ENCODE data around the gene PARD6G. TPM values are rescaled to one million over a fixed set of nuclear protein-coding genes. Genes with fewer than 3 reads are reported as not detected.

The PARD6G gene
- total and polyA plus RNA-seq, 9 of the 15 experiments (the other 6 are each of a cell fraction or from before 2014, with no cell fraction given): 0.03 to 1.2 (median 0.26) TPM

DNA sequence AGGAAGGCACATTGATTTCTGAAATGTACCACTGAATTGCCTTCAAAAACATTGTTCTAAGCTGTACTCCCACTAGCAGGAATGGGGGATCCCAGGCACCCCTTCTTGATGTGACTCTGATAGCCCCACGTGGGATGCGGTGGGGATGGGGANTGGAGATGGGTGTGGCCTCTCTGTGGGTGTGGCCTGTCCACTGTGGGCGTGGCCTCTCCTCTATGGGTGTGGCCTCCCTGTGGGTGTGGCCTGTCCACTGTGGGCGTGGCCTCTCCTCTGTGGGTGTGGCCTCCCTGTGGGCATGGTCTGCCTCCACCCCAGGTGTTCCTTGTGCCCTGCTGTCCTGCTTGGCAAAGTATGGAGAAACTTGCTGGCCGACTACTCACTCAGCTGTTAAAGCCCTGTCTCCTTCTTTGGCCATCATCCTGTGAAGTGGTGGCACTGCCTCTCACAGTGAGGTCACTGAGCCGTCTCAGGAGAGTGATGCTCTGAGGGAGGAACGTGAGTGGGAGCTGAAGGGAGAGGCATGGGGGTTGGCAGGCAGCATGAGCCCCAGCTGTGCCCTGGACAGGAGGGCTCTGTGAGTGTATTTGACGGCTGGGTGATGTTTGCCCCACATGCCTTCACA, 6.7 kb upstream of the PARD6G start:
- FAIRE-seq (peak; percentile 57), DNase-seq (ENCODE audit: extremely low read depth in 1 of 4, low spot score in 3 of 4) (peak; percentile 6 to 42 (median 38))
- in situ Hi-C loops (cut with MboI): no loop called here

DNA sequence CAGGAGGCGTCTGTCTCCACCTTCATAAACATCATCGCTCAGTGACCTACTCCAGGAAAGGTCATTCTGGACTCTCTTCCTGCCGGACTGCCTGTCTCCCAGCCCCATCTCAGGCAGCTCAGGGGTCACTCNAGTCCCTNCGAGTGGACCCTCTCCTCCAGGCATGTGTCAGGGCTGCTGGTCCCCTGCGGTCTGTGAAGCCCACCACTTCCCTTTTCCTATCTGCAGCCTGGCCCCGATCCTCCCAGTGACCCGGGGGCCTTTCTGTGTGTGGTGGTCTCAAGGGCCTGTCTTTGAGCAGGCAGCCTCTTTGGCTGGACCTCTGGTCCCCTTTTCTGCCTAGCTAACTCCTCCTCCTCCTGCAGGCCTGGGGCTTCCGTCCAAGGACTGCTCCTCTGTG, 5.9 kb upstream of the PARD6G start:
- DNase-seq (ENCODE audit: extremely low read depth in 1 of 4, low spot score in 3 of 4): no peak
- ChIA-PET CTCF (ENCODE audit: low intra/inter-chr PET ratio) (no interaction called here), POLR2A (no interaction called here)
- Histone ChIP-seq H3K36me3 (ENCODE audit: control insufficient read depth, insufficient read depth, low read length) (no peaks in the 10 kb centered on the region), H3K27me3 (ENCODE audit: control insufficient read depth in 2 of 2, insufficient read depth in 2 of 2, low read length in 2 of 2) (no peaks in the 10 kb centered on the region), H2AFZ (ENCODE audit: low read depth, low read length) (no peak overlapping the region), H4K20me1 (replicated peaks; ENCODE audit: control insufficient read depth, insufficient read depth, low read length) (no peaks in the 10 kb centered on the region), H3K4me2 (ENCODE audit: insufficient read depth, low read length) (no peak overlapping the region), H3K9me3 (replicated peaks; ENCODE audit: control insufficient read depth, insufficient read depth, low read depth, low read length) (no peaks in the 10 kb centered on the region), H3K27ac (ENCODE audit: extremely low read depth, low read depth, low read length) (no peak overlapping the region), H3K9me1 (ENCODE audit: control insufficient read depth, insufficient read depth, low read length) (no peaks in the 10 kb centered on the region), H3K9ac (ENCODE audit: insufficient read depth in 1 of 2, low read depth in 2 of 2, low read length in 2 of 2) (no peak overlapping the region), H3K79me2 (ENCODE audit: control insufficient read depth, insufficient read depth, low read length) (no peaks in the 10 kb centered on the region), H3K4me1 (replicated peaks in 1 of 2; ENCODE audit: control insufficient read depth in 2 of 2, insufficient read depth in 2 of 2, low read length in 2 of 2) (no peaks in the 10 kb centered on the region), H3K4me3 (no peak overlapping the region)
- no TSS peak for BruUV-seq (replicated peaks)
- no peak for FAIRE-seq
- WGBS (ENCODE audit: insufficient coverage, low coverage, missing lambda C conversion rate): 3% methylated on average over 5 of the region's 8 CpGs
- ATAC-seq: no peak
- intact Hi-C loops (cut with micrococcal nuclease) (no loop called here), in situ Hi-C loops (cut with MboI) (no loop called here)
- TF ChIP-seq TCFL5 (CRISPR knock-in tag; conservative IDR thresholded peaks at IDR 0.05): no peak

More for the DNA sequence above, 6.7 kb upstream of the PARD6G start:
- H3K9ac ChIP-seq (ENCODE audit: insufficient read depth in 1 of 2, low read depth in 2 of 2, low read length in 2 of 2): no peak overlapping the region
- TF ChIP-seq RNF2 (IDR thresholded peaks at IDR 0.05) (no peak), ZKSCAN1 (IDR thresholded peaks at IDR 0.05; ENCODE audit: low read depth, low read length) (no peak), ZNF175 (CRISPR knock-in tag; IDR thresholded peaks at IDR 0.05; ENCODE audit: low read depth) (no peak), ZNF212 (CRISPR knock-in tag; IDR thresholded peaks at IDR 0.05) (no peak), ZNF507 (tag; conservative IDR thresholded peaks at IDR 0.05) (no peak), L3MBTL2 (IDR thresholded peaks at IDR 0.05) (no peak), EHMT2 (IDR thresholded peaks at IDR 0.05) (no peak), TCF7L2 (IDR thresholded peaks at IDR 0.05; ENCODE audit: low read depth, low read length) (no peak), CSDE1 (IDR thresholded peaks at IDR 0.05) (no peak), ZFP30 (CRISPR knock-in tag; IDR thresholded peaks at IDR 0.05; ENCODE audit: borderline replicate concordance) (no peak), LARP7 (IDR thresholded peaks at IDR 0.05) (no peak), ZNF445 (CRISPR knock-in tag; IDR thresholded peaks at IDR 0.05; ENCODE audit: low read depth) (no peak)
- TF ChIP-seq, protein P1, sequence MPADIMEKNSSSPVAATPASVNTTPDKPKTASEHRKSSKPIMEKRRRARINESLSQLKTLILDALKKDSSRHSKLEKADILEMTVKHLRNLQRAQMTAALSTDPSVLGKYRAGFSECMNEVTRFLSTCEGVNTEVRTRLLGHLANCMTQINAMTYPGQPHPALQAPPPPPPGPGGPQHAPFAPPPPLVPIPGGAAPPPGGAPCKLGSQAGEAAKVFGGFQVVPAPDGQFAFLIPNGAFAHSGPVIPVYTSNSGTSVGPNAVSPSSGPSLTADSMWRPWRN (IDR thresholded peaks at IDR 0.05; ENCODE audit: low read depth): no peak
- CTCF ChIA-PET (ENCODE audit: low intra/inter-chr PET ratio): no interaction called here
- no peak overlapping the region for H3K4me3 ChIP-seq
- POLR2A ChIA-PET: no interaction called here
- H3K36me3 ChIP-seq (ENCODE audit: control insufficient read depth, insufficient read depth, low read length): no peaks in the 10 kb centered on the region
- 12% methylated on average over 5 of the region's 8 CpGs for WGBS (ENCODE audit: insufficient coverage, low coverage, missing lambda C conversion rate)
- H3K4me1 ChIP-seq (replicated peaks in 1 of 2; ENCODE audit: control insufficient read depth in 2 of 2, insufficient read depth in 2 of 2, low read length in 2 of 2): no peaks in the 10 kb centered on the region
- no peak overlapping the region for H3K27ac ChIP-seq (ENCODE audit: extremely low read depth, low read depth, low read length)
- no peaks in the 10 kb centered on the region for H3K79me2 ChIP-seq (ENCODE audit: control insufficient read depth, insufficient read depth, low read length)
- no TSS peak for BruUV-seq (replicated peaks)
- H3K4me2 ChIP-seq (ENCODE audit: insufficient read depth, low read length): no peak overlapping the region
- no peaks in the 10 kb centered on the region for H3K9me3 ChIP-seq (replicated peaks; ENCODE audit: control insufficient read depth, insufficient read depth, low read depth, low read length)
- intact Hi-C loops (cut with micrococcal nuclease): no loop called here
- no peaks in the 10 kb centered on the region for H3K9me1 ChIP-seq (ENCODE audit: control insufficient read depth, insufficient read depth, low read length)
- ATAC-seq: peak; percentile 100
- no peaks in the 10 kb centered on the region for H4K20me1 ChIP-seq (replicated peaks; ENCODE audit: control insufficient read depth, insufficient read depth, low read length)
- no peaks in the 10 kb centered on the region for H3K27me3 ChIP-seq (ENCODE audit: control insufficient read depth in 2 of 2, insufficient read depth in 2 of 2, low read length in 2 of 2)
- H2AFZ ChIP-seq (ENCODE audit: low read depth, low read length): no peak overlapping the region
